Smooth muscle cell (in vitro differentiated cells): ENCODE measurements around the gene ZNF609. TPM values are rescaled to one million over a fixed set of nuclear protein-coding genes. Genes with fewer than 3 reads are reported as not detected.

ENCODE experiments used
- DNase-seq: peaks from one replicate; lab custom pipeline; 2025; ENCODE audit not compliant: unreplicated experiment; lab: John Stamatoyannopoulos, UW
- H2AFZ ChIP-seq: fragments of 200-600 bp; sonication (generic); 2 replicates; pipeline ENCODE4 v1.6.0; 2016; ENCODE audit warnings: antibody characterized with exemption, low read depth, mild to moderate bottlenecking
- H3F3A ChIP-seq: fragments of 200-600 bp; sonication (generic); 2 replicates; pipeline ENCODE4 v1.6.0; 2017; ENCODE audit warnings: antibody characterized with exemption, low read depth
- H3K27ac ChIP-seq: fragments of 200-600 bp; sonication (generic); 2 replicates; pipeline ENCODE4 v1.5.1; 2016; ENCODE audit warnings: low read depth, mild to moderate bottlenecking
- H3K27me3 ChIP-seq: fragments of 200-600 bp; sonication (generic); 2 replicates; pipeline ENCODE4 v1.6.1; 2016; ENCODE audit warnings: low read depth, mild to moderate bottlenecking
- H3K36me3 ChIP-seq: fragments of 200-600 bp; sonication (generic); 2 replicates; pipeline ENCODE4 v1.5.1; 2016; ENCODE audit warnings: low read depth
- H3K4me1 ChIP-seq: fragments of 200-600 bp; sonication (generic); 2 replicates; pipeline ENCODE4 v1.5.1; 2016; ENCODE audit warnings: low read depth
- H3K4me2 ChIP-seq: fragments of 200-600 bp; sonication (generic); 2 replicates; pipeline ENCODE4 v1.6.0; 2016; ENCODE audit warnings: mild to moderate bottlenecking
- H3K4me3 ChIP-seq: fragments of 200-600 bp; sonication (generic); 2 replicates; pipeline ENCODE4 v1.5.1; 2016; ENCODE audit warnings: mild to moderate bottlenecking
- H3K79me2 ChIP-seq: fragments of 200-600 bp; sonication (generic); 2 replicates; pipeline ENCODE4 v1.6.0; 2016; ENCODE audit warnings: low read depth, mild to moderate bottlenecking
- H3K9ac ChIP-seq: fragments of 200-600 bp; sonication (generic); 2 replicates; pipeline ENCODE4 v1.6.0; 2016; ENCODE audit warnings: low read depth
- H3K9me3 ChIP-seq: fragments of 200-600 bp; sonication (generic); replicated peaks from 2 replicates; pipeline ENCODE4 v1.5.1; 2016; ENCODE audit warnings: low read depth
- H4K20me1 ChIP-seq: fragments of 200-600 bp; sonication (generic); 2 replicates; pipeline ENCODE4 v1.6.0; 2016; ENCODE audit warnings: low read depth
- CTCF ChIP-seq: fragments of 200-600 bp; sonication (generic); IDR thresholded peaks from 2 replicates; pipeline ENCODE4 v1.5.1; 2017; ENCODE audit warnings: borderline replicate concordance, mild to moderate bottlenecking, antibody characterized with exemption; ENCODE audit not compliant: insufficient read depth, poor library complexity, severe bottlenecking
- WGBS: methylation state at CpG from one replicate; pipeline ENCODE4 v1.1.7; 2016; ENCODE audit warnings: low lambda C conversion rate; 5-methylcytosine and 5-hydroxymethylcytosine counted together
- polyA plus RNA-seq: library from polyadenylated mRNA; unstranded; fragments of >200 nt; fragmentation: Nextera tagmentation; extraction: Ambion mirVana; gene quantifications from 2 replicates; pipeline ENCODE4 v1.2.1, GENCODE V29; 2016
- total RNA-seq: library from RNA; depleted of rRNA; stranded (reverse); fragments of >200 nt; gene quantifications from 2 replicates; pipeline ENCODE4 v1.2.3, GENCODE V29; 2014

The ZNF609 gene
- total and polyA plus RNA-seq, 2 experiments from 2014 or later = 9.9 to 15.6 TPM

- H2AFZ ChIP-seq = no peak overlapping the region
- H3K4me1 ChIP-seq = peaks cover 45% of the 10 kb centered on the region
- peaks cover 56% of the 10 kb centered on the region for H3K79me2 ChIP-seq
- peaks cover 25% of the 10 kb centered on the region for H3F3A ChIP-seq
- no peak overlapping the region for H3K9ac ChIP-seq
- H4K20me1 ChIP-seq = peaks cover 62% of the 10 kb centered on the region
- H3K36me3 ChIP-seq = no peaks in the 10 kb centered on the region
- TF ChIP-seq CTCF = no peak
- peak overlapping the region; percentile 82 for H3K4me2 ChIP-seq
- H3K9me3 ChIP-seq = no peaks in the 10 kb centered on the region
- no peaks in the 10 kb centered on the region for H3K27me3 ChIP-seq
- H3K4me3 ChIP-seq = peak overlapping the region; percentile 82
- H3K27ac ChIP-seq = peak overlapping the region; percentile 73
- DNase-seq = no peak
Observed at GRCh38 chr15:64462492-64462891, 2.1 kb downstream of the ZNF609 start.

- TF ChIP-seq CTCF = no peak
- Histone ChIP-seq H3K9ac (no peak overlapping the region), H3K36me3 (no peaks in the 10 kb centered on the region), H3K4me1 (peaks cover 42% of the 10 kb centered on the region), H3F3A (peaks cover 18% of the 10 kb centered on the region), H3K27me3 (no peaks in the 10 kb centered on the region), H3K79me2 (peaks cover 76% of the 10 kb centered on the region), H3K27ac (no peak overlapping the region), H2AFZ (no peak overlapping the region), H4K20me1 (peaks cover 82% of the 10 kb centered on the region), H3K4me3 (no peak overlapping the region), H3K9me3 (no peaks in the 10 kb centered on the region), H3K4me2 (peak overlapping the region; percentile 24)
- 86% methylated on average over 3 of the region's 3 CpGs for WGBS
- DNase-seq = no peak
Observed at GRCh38 chr15:64464276-64465005, 4.1 kb downstream of the ZNF609 start.

- peaks cover 99% of the 10 kb centered on the region for H4K20me1 ChIP-seq
Observed at GRCh38 chr15:64466408-64467141, 6.2 kb downstream of the ZNF609 start.

More at GRCh38 chr15:64466408-64467141, 6.2 kb downstream of the ZNF609 start:
- peaks cover 11% of the 10 kb centered on the region for H3F3A ChIP-seq
- H3K4me2 ChIP-seq = no peak overlapping the region
- WGBS = 75% methylated on average over 4 of the region's 4 CpGs
- no peak for TF ChIP-seq CTCF
- peaks cover 42% of the 10 kb centered on the region for H3K4me1 ChIP-seq
- H3K4me3 ChIP-seq = no peak overlapping the region
- H3K36me3 ChIP-seq = no peaks in the 10 kb centered on the region
- no peak overlapping the region for H3K9ac ChIP-seq
- no peak overlapping the region for H3K27ac ChIP-seq
- peaks cover 97% of the 10 kb centered on the region for H3K79me2 ChIP-seq
- no peak overlapping the region for H2AFZ ChIP-seq
- H3K27me3 ChIP-seq = no peaks in the 10 kb centered on the region
- H3K9me3 ChIP-seq = no peaks in the 10 kb centered on the region
- DNase-seq = no peak
